IMR-90 (cell line): ENCODE measurements around the gene RAI14. TPM values are rescaled to one million over a fixed set of nuclear protein-coding genes. Genes with fewer than 3 reads are reported as not detected.

Experiments
- ATAC-seq: fragments of 200-7000 bp; cut with Tn5 transposase; 2 replicates; pipeline ENCODE4 v1.9.1; 2020; ENCODE audit warnings: low read depth, mild to moderate bottlenecking, moderate library complexity
- BruUV-seq: library from RNA; stranded (reverse); fragments of 400-500 nt; replicated peaks from 2 replicates; lab custom pipeline; 2021; lab: Mats Ljungman, UMichigan
- CTCF ChIA-PET: fragments of 300-600 bp; formaldehyde crosslinking; extraction: SDS; loops from one replicate; lab custom pipeline; 2021; ENCODE audit warnings: antibody characterized with exemption; lab: Yijun Ruan, JAX
- POLR2A ChIA-PET: fragments of 300-600 bp; sonication (Branson Sonifier 250); formaldehyde crosslinking; loops from one replicate; lab custom pipeline; 2022; ENCODE audit warnings: antibody characterized with exemption; ENCODE audit not compliant: unreplicated experiment; lab: Charles Lee
- DNase-seq: peaks from one replicate; pipeline ENCODE4 v3.0.0; 2013
- H2AFZ ChIP-seq: replicated peaks from 2 replicates; pipeline ENCODE3; 2013; ENCODE audit warnings: low read length, mild to moderate bottlenecking; ENCODE audit not compliant: poor library complexity
- H2AK5ac ChIP-seq: 2 replicates; pipeline ENCODE4 v1.6.1; 2013; ENCODE audit warnings: low read depth, low read length, inconsistent platforms
- H2AK9ac ChIP-seq: replicated peaks from 2 replicates; pipeline ENCODE3; 2013; ENCODE audit warnings: mild to moderate bottlenecking, low read depth, low read length, moderate library complexity; ENCODE audit not compliant: poor library complexity
- H2BK120ac ChIP-seq: 2 replicates; pipeline ENCODE4 v1.6.1; 2013; ENCODE audit warnings: low read depth, low read length, inconsistent platforms
- H2BK15ac ChIP-seq: 3 replicates; pipeline ENCODE4 v1.6.1; 2013; ENCODE audit warnings: low read depth, low read length, inconsistent platforms
- H2BK20ac ChIP-seq: 2 replicates; pipeline ENCODE4 v1.6.1; 2013; ENCODE audit warnings: low read depth, mild to moderate bottlenecking, inconsistent platforms, low read length, moderate library complexity
- H2BK5ac ChIP-seq: 2 replicates; pipeline ENCODE4 v1.6.1; 2013; ENCODE audit warnings: mild to moderate bottlenecking, low read depth, low read length, inconsistent platforms; ENCODE audit not compliant: poor library complexity, severe bottlenecking
- H3K14ac ChIP-seq: replicated peaks from 2 replicates; pipeline ENCODE4 v1.6.1; 2013; ENCODE audit warnings: low read depth, low read length, inconsistent platforms
- H3K18ac ChIP-seq: 2 replicates; pipeline ENCODE4 v1.6.1; 2013; ENCODE audit warnings: low read depth, low read length, control low read depth
- H3K23ac ChIP-seq: 2 replicates; pipeline ENCODE4 v1.6.1; 2013; ENCODE audit warnings: low read depth, low read length, inconsistent platforms
- H3K27ac ChIP-seq: 2 replicates; pipeline ENCODE4 v1.5.1; 2013; ENCODE audit warnings: mild to moderate bottlenecking, control low read depth, low read length; ENCODE audit not compliant: insufficient read depth
- H3K27me3 ChIP-seq: 2 replicates; pipeline ENCODE4 v1.6.1; 2013; ENCODE audit warnings: low read length; ENCODE audit not compliant: control insufficient read depth, insufficient read depth
- H3K36me3 ChIP-seq: 2 replicates; pipeline ENCODE4 v1.6.1; 2013; ENCODE audit warnings: low read length, mixed read lengths; ENCODE audit not compliant: control insufficient read depth, insufficient read depth
- H3K4ac ChIP-seq: 2 replicates; pipeline ENCODE4 v1.6.1; 2013; ENCODE audit warnings: low read depth, low read length, inconsistent platforms
- H3K4me1 ChIP-seq: 2 replicates; pipeline ENCODE4 v1.6.1; 2013; ENCODE audit warnings: low read length, mixed read lengths; ENCODE audit not compliant: control insufficient read depth, insufficient read depth
- H3K4me2 ChIP-seq: 2 replicates; pipeline ENCODE4 v1.6.1; 2013; ENCODE audit warnings: low read depth, mild to moderate bottlenecking, control low read depth, low read length, moderate library complexity
- H3K4me3 ChIP-seq: 2 replicates; pipeline ENCODE4 v1.5.1; 2013; ENCODE audit warnings: low read depth, mild to moderate bottlenecking, control low read depth, low read length, moderate library complexity; ENCODE audit not compliant: insufficient read depth
- H3K56ac ChIP-seq: 2 replicates; pipeline ENCODE4 v1.6.1; 2013; ENCODE audit warnings: low read length, inconsistent platforms; ENCODE audit not compliant: insufficient read depth; ENCODE audit errors: extremely low read depth
- H3K79me1 ChIP-seq, 2 experiments: 2 replicates each; pipeline ENCODE4 v1.6.1; 2013; ENCODE audit warnings: low read length in 2 of 2, inconsistent platforms in 1 of 2, low read depth in 1 of 2
- H3K9ac ChIP-seq: 2 replicates; pipeline ENCODE4 v1.6.1; 2013; ENCODE audit warnings: low read depth, low read length, control low read depth
- H3K9me1 ChIP-seq: 2 replicates; pipeline ENCODE4 v1.6.1; 2013; ENCODE audit warnings: low read length, inconsistent platforms; ENCODE audit not compliant: insufficient read depth
- H3K9me3 ChIP-seq: 2 replicates; pipeline ENCODE4 v1.6.1; 2013; ENCODE audit warnings: low read length; ENCODE audit not compliant: control insufficient read depth, insufficient read depth
- H4K20me1 ChIP-seq: 2 replicates; pipeline ENCODE4 v1.6.1; 2013; ENCODE audit warnings: low read length, inconsistent platforms; ENCODE audit not compliant: insufficient read depth
- H4K5ac ChIP-seq: 2 replicates; pipeline ENCODE4 v1.6.1; 2013; ENCODE audit warnings: mild to moderate bottlenecking, low read depth, low read length, control low read depth
- H4K8ac ChIP-seq, 2 experiments: 2 replicates each; pipeline ENCODE4 v1.6.1; 2013; ENCODE audit warnings: low read depth in 2 of 2, low read length in 2 of 2, control low read depth in 1 of 2, inconsistent platforms in 1 of 2
- H4K91ac ChIP-seq: 2 replicates; pipeline ENCODE4 v1.6.1; 2013; ENCODE audit warnings: low read depth, low read length, inconsistent platforms; ENCODE audit not compliant: insufficient read depth
- CHD1 ChIP-seq: IDR thresholded peaks from 2 replicates; pipeline ENCODE4 v1.6.1; 2012; ENCODE audit warnings: low read depth, low read length, improper control_type of control experiment
- FOS ChIP-seq: fragments of 150-350 bp; IDR thresholded peaks from 2 replicates; pipeline ENCODE4 v1.6.1; 2016; ENCODE audit warnings: low read depth, low read length
- MAZ ChIP-seq: IDR thresholded peaks from 2 replicates; pipeline ENCODE4 v1.6.1; 2012; ENCODE audit warnings: low read depth, mild to moderate bottlenecking, low read length, improper control_type of control experiment, moderate library complexity, borderline replicate concordance
- POLR2A ChIP-seq: IDR thresholded peaks from 2 replicates; pipeline ENCODE4 v1.6.1; 2012; ENCODE audit warnings: mild to moderate bottlenecking, low read depth, low read length
- RFX5 ChIP-seq: IDR thresholded peaks from 2 replicates; pipeline ENCODE4 v1.8.0; 2012; ENCODE audit warnings: low read depth, mild to moderate bottlenecking, low read length, moderate library complexity
- WGBS, 2 experiments: methylation state at CpG; one replicate each; pipeline versions ENCODE4 v1.1.5 to v1.1.7; 2013; ENCODE audit warnings: missing lambda C conversion rate in 2 of 2; ENCODE audit not compliant: insufficient read length in 1 of 2; ENCODE audit errors: extremely low coverage in 2 of 2; 5-methylcytosine and 5-hydroxymethylcytosine counted together
- dilution Hi-C: fragments of 300-500 bp; cut with HindIII; formaldehyde crosslinking; loops from one replicate; pipeline ENCODE4 v1.14.3; 2018; ENCODE audit warnings: low sequenced_read_pairs; ENCODE audit not compliant: unreplicated experiment
- in situ Hi-C: fragments of 300-500 bp; cut with MboI; formaldehyde crosslinking; loops from 3 replicates; pipeline ENCODE4 v1.14.3; 2019; ENCODE audit warnings: low sequenced_read_pairs, inconsistent platforms, mixed read lengths
- intact Hi-C: fragments of 100-400 bp; cut with micrococcal nuclease; formaldehyde crosslinking; loops from 2 replicates; pipeline ENCODE4 v1.10.0; 2022
- polyA plus RNA-seq, 3 experiments: library from polyadenylated mRNA; depleted of rRNA; stranded (reverse); fragments of >200 nt; gene quantifications; 2 replicates each; pipeline ENCODE4 v1.2.3, GENCODE V29; 2012; ENCODE audit warnings: low replicate concordance in 1 of 3
- total RNA-seq: library from RNA; depleted of rRNA; stranded (reverse); fragments of >200 nt; gene quantifications from 2 replicates; pipeline ENCODE4 v1.2.3, GENCODE V29; 2012

RAI14 gene
- total and polyA plus RNA-seq, 2 of the 4 experiments (the other 2 are of a cell fraction): 221 to 267 TPM

DNA sequence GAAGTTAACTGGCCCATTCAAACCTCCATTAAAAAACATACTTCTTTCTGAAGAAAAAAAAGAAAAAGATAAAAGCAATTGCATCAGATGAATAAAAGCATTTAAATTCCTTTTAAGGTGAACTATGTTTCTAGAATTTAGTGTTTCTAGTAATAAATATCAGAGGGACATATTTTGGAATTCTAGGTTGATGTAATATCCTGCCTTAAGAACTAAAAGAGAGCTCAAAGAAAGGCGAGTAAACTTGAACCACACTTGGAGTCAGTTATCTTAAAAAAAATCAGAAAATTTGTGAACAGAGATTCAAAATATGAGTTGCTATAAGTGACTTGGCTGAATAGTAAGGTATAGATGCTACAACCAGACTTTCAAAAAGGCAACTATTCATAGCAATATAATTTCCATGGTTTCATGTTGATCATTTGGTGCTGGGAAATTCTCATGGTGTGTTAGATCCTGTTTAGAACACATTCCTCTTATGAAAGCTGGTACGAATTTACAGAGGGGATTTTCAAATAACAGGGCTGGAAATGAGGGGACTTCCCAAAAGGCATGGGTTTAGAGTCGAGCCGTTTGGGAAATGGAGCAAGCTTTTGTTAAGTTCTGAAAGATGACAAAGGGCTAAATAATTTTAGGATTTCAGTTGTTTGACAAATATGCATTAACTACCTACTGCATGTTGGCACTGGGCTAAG, 37.6 kb upstream of the RAI14 start:
- TF ChIP-seq MAZ (no peak), RFX5 (no peak), FOS (no peak), CHD1 (no peak), POLR2A (no peak)
- no CpG with 5 or more reads among the region's 4 CpGs for WGBS, 2 experiments
- CTCF ChIA-PET: no interaction called here

More for the DNA sequence above, 37.6 kb upstream of the RAI14 start:
- Histone ChIP-seq H2BK5ac (no peak overlapping the region), H3K27me3 (no peaks in the 10 kb centered on the region), H2BK15ac (peak overlapping the region; percentile 23; the same call in 2 of the 3 replicates), H2BK20ac (peak overlapping the region; percentile 21; the same call in 1 of the 2 replicates), H2AFZ (no peak overlapping the region), H3K4me2 (no peak overlapping the region), H3K23ac (no peak overlapping the region), H3K4me1 (peaks cover 2% of the 10 kb centered on the region), H4K91ac (no peak overlapping the region), H3K14ac (no peak overlapping the region), H2BK120ac (peak overlapping the region; percentile 7), H3K9me1 (peaks cover 3% of the 10 kb centered on the region; the same call in 1 of the 2 replicates), H2AK5ac (no peak overlapping the region), H3K79me1 (peaks cover 0 to 2% of the 10 kb centered on the region in 2 experiments; a peak in 2 of 4 replicates), H4K8ac (no peak overlapping the region; a peak in 1 of 4 replicates), H3K9ac (no peak overlapping the region; the same call in 1 of the 2 replicates), H3K18ac (peak overlapping the region; percentile 55; the same call in 1 of the 2 replicates), H4K5ac (peak overlapping the region; percentile 68; the same call in 1 of the 2 replicates), H3K56ac (no peak overlapping the region), H2AK9ac (no peak overlapping the region), H3K4ac (peak overlapping the region; percentile 8; the same call in 1 of the 2 replicates), H3K27ac (no peak overlapping the region), H3K36me3 (no peaks in the 10 kb centered on the region), H3K9me3 (no peaks in the 10 kb centered on the region), H3K4me3 (no peak overlapping the region), H4K20me1 (no peaks in the 10 kb centered on the region)
- DNase-seq: no peak
- dilution Hi-C loops: no loop called here
- intact Hi-C loops: no loop called here
- in situ Hi-C loops: no loop called here
- no TSS peak for BruUV-seq
- no peak for ATAC-seq
- POLR2A ChIA-PET: no interaction called here
